Stimulated activated CD4-positive, alpha-beta T cell treated with anti-CD3 and anti-CD28 coated beads, Interleukin-1b, Interleukin-23, amount 100 ng/mL, for 48 hours (primary cell): ENCODE measurements around the gene APOA4.
"Not testable (repeated sequence)": the region's sequence is repeated elsewhere in the genome, so short reads cannot be mapped to it uniquely, and the experiment has no call there.

Experiments used
- DNase-seq: peaks from one replicate; pipeline ENCODE4 v3.0.0-alpha.2; 2020

The APOA4 gene

DNA sequence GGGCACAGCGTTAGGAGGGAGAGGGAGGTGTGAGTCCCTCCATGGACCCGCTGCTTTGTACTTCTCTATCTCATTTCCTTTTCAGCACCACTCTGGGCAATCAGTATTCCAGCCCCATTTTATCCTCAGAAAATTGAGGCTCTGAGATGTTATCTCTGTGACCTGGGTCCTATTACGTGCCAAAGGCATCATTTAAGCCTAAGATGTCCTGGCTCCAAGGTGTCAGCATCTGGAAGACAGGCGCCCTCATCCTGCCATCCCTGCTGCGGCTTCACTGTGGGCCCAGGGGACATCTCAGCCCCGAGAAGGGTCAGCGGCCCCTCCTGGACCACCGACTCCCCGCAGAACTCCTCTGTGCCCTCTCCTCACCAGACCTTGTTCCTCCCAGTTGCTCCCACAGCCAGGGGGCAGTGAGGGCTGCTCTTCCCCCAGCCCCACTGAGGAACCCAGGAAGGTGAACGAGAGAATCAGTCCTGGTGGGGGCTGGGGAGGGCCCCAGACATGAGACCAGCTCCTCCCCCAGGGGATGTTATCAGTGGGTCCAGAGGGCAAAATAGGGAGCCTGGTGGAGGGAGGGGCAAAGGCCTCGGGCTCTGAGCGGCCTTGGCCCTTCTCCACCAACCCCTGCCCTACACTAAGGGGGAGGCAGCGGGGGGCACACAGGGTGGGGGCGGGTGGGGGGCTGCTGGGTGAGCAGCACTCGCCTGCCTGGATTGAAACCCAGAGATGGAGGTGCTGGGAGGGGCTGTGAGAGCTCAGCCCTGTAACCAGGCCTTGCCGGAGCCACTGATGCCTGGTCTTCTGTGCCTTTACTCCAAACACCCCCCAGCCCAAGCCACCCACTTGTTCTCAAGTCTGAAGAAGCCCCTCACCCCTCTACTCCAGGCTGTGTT, 5.8 kb upstream of the APOA4 start:
- no peak for DNase-seq

GRCh38 chr11:116827461-116827860, 4.4 kb upstream of the APOA4 start:
- no peak for DNase-seq

GRCh38 chr11:116826751-116827431, 3.8 kb upstream of the APOA4 start:
- DNase-seq: no peak

GRCh38 chr11:116825854-116826750, 3.0 kb upstream of the APOA4 start:
- no peak for DNase-seq

DNA sequence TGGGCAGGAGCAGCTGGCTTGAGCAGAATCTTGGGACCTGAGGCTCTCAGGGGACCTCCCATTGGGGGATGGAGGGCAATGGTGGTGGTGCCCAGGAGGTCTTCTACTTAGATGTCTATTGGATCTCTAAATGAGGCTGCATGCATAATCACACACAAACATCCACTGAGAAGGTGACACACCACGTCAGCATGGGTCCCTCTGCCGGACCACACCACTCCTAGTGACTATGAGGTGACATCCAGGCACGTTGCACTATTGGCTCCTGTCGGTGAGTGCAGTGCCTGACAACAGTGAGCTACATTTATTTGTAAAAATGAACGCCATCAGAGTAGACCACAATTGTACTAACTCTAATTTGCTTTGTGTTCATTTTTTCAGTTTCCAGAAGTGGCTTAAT, 2.3 kb upstream of the APOA4 start:
- DNase-seq: no peak

DNA sequence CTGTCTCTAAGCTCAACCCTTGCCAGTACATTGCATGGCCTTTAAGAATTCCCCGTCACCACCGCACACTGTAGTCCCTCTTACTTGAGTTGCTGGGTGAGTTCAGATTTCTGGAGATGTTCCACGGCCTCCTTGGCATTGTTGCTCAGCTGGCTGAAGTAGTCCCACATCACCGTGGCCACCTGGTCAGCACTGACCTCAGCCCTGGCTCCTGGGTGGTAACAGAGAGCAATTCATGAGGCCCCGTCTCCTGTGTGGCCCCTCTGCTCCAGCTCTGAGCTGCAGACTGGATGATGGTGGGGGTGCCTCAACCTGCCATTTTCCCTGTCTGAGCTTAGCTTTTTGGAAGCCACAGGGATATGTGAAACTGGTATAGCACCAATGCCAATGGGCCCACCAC, 529 bp downstream of the APOA4 start:
- DNase-seq: no peak

GRCh38 chr11:116821050-116821918, 1.8 kb downstream of the APOA4 start:
- DNase-seq: no peak

DNA sequence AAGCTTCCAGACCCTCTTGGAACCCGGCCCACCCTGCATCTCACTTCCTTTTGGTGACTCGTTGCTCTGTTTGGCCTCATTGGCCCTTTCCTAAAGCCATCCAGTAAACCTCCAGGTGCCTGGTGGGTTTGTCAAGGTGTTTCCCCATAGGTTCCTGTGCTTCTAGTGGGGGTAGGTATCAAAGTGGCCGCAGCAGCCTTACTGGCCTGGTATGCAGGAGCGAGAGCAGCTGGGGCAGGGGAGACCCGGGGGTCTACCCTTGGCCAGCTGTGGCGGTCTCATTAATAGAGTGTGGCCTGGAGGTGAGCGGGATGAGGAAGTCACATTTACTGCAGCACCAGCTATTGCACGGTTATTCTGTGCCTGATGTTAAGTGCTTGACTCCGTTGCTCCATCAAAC, 4.1 kb downstream of the APOA4 start:
- DNase-seq: no peak

- DNase-seq: no peak
Measured at GRCh38 chr11:116814502-116814901, 8.6 kb downstream of the APOA4 start.

- no peak for DNase-seq
Measured at GRCh38 chr11:116813781-116814471, 9.2 kb downstream of the APOA4 start.

- DNase-seq: no peak
Measured at GRCh38 chr11:116813170-116813569, 9.9 kb downstream of the APOA4 start.

GRCh38 chr11:116812109-116812508, 11.0 kb downstream of the APOA4 start:
- DNase-seq: no peak

GRCh38 chr11:116811194-116811593, 11.9 kb downstream of the APOA4 start:
- no peak for DNase-seq

DNA sequence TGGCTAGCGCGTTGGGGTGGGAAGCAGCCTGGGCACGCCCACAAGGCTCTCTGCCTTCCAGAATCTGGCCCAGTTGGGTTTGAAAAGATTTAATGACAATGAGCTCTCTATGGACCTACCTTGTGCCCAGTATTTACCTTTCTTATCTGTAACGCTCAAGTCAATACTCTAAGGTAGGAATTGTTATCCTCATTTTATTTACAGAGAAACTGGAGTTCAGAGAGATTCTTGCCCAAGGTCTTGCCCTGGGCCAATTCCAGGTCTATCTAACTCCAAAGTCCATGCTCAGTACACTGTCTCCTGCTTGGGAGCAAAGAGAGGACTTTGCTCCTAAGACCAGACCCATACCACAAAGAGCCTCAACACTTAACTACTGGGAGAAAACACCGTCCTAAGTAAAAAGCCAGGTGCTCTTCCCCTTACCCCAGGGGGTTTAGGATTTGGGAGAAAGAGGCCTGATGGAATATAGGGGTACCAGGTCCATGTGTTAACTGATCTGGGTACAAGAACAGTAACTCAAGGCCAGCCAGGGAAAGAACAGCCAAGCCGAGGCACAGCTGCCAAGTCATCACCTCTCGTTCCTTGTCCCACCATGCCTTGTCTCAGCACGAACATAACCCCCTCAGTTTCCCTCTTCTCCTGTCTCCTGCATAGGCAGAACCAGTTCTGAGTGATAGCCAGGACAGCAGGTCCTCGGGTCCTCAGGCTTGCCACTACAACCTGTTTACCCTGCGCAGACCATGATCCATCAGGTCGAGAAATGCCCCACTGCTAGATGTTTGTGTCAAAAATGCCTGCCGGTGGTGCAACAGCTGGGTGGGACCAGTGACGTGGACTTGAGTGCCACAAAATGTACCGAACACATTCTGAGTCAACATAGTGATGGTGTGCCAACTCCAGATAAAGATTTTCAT, 14.6 kb downstream of the APOA4 start:
- DNase-seq: no peak

DNA sequence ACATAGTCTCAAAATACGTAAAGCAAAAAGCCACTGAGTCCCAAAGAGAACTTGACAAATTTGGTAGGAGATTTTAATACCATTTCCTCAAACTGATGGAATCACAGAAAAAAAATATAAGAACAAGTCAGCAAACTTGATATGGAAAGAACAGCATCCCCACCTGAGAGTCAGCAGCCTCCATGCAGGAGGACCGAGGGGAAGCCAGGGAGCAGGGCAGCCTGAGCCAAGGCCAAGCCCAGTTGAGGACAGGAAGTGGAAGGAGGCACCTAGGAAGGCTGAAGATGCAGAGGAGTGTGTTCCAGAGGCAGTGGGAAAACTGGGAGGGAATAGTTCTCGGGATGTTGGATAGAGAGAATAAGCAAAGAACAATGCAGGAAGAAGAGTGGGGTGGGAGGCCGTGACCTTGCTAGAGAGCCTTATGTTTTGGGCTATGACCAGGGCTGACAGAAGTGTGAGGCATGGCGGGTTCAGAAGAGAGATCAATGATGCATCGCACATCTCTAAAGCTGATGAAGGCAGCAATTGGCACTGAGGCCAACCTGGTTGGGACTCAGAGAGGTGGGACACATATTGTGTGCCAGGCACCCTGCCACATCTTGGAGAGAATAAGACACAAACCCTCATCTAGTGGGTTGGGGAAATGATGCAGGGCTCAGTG, 15.4 kb downstream of the APOA4 start:
- DNase-seq: no peak

DNA sequence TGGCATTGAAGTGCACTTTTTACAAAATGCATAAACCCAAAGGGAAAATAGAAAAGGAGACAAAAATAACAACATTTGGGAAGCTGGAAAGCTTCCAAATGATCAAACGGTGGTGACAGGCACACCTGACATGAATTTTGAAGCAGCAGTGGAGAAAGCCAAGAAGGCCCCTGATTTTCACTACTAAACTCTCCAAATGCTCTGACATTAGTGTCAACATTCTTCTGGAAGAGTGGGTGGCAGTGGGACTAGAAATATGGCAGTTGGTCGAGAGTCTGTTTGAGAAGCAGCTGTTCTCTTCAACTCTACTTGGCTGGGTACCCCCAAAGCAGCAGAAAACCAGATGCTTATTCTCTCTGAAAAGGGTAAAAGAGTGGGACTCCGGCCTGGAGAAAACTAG, 19.1 kb downstream of the APOA4 start:
- no peak for DNase-seq

- not testable (repeated sequence) for DNase-seq
Measured at GRCh38 chr11:116801662-116802061, 21.4 kb downstream of the APOA4 start.

DNA sequence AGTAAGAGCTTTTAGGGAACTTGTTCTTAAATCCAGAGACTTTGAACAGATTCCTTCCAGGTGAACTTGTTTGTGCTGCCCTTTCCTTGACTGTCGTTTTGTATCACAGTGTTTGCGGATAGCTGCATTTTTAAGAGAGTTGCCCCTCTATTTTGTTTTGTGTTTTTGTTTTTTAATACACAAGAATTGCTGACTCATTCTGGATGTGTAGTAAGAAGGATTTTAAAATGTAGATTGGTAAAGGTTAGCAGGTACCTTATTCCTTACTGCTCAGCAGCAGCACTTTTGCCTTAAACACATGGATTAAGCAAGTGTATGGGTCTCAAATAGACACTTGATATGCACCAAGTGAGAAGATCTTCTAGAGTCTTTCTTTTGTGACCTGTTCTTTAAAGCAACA, 22.5 kb downstream of the APOA4 start:
- DNase-seq: no peak

DNA sequence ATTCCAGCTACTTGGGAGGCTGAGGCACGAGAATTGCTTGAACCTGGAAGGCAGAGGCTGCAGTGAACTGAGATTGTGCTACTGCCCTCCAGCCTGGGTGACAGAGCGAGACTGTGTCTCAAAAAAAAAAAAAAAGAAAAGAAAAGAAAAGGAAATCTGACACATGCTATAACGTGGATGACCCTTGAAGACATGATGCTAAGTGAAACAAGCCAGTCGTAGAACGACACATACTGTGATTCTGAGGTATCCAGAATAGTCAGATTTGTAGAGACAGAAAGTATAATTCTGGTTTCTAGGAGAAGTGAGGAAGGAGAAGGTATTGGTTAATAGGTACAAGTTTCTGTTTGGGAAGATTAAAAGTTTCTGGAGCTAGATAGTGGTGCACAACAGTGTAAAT, 24.7 kb downstream of the APOA4 start:
- DNase-seq: no peak

- DNase-seq: no peak
Measured at GRCh38 chr11:116797816-116798215, 25.3 kb downstream of the APOA4 start.
